K562 (cell line): ENCODE results near the gene ORAI3. TPM values are rescaled to one million over a fixed set of nuclear protein-coding genes. Genes with fewer than 3 reads are reported as not detected.

Experiments used
- ATAC-seq: fragments of 200-7000 bp; cut with Tn5 transposase; 3 replicates; pipeline ENCODE4 v1.9.1; 2020; ENCODE audit warnings: moderate library complexity
- BruUV-seq: library from RNA; stranded (reverse); fragments of 400-500 nt; replicated peaks from 2 replicates; lab custom pipeline; 2021; lab: Mats Ljungman, UMichigan
- CTCF ChIA-PET: fragments of 300-600 bp; formaldehyde crosslinking; extraction: SDS; loops from one replicate; lab custom pipeline; 2021; ENCODE audit warnings: low intra/inter-chr PET ratio; lab: Yijun Ruan, JAX
- POLR2A ChIA-PET: fragments of 300-600, 350-650 bp; sonication (Branson Sonifier 250); formaldehyde crosslinking; extraction: SDS; loops from one replicate; lab custom pipeline; 2021; ENCODE audit warnings: antibody characterized with exemption, inconsistent platforms; lab: Yijun Ruan, JAX
- DNase-seq, 4 experiments: peaks; one replicate each; pipeline versions ENCODE4 v3.0.0 to v3.0.0-alpha.2; 2011 to 2018; ENCODE audit warnings: low spot score in 3 of 4, mixed read lengths in 3 of 4; ENCODE audit errors: extremely low read depth in 1 of 4
- FAIRE-seq: peaks from 2 replicates; lab custom pipeline; 2011; peaks lifted over from hg19 to GRCh38; lab: Jason Lieb, UNC
- H2AFZ ChIP-seq: 2 replicates; pipeline ENCODE4 v1.6.0; 2011; ENCODE audit warnings: low read depth, low read length, control low read depth, inconsistent platforms
- H3K27ac ChIP-seq: fragments of 200-600 bp; 3 replicates; pipeline ENCODE4 v1.8.0; 2011; ENCODE audit warnings: low read depth, mild to moderate bottlenecking, control low read depth, inconsistent platforms, low read length, moderate library complexity, mixed read lengths; ENCODE audit errors: extremely low read depth
- H3K27me3 ChIP-seq, 2 experiments: fragments of 300-600 bp in 1 of 2; 2 replicates in 1 of 2; 3 replicates in 1 of 2; pipeline versions ENCODE4 v1.6.0 to v1.8.0; 2011; ENCODE audit warnings: inconsistent platforms in 2 of 2, low read length in 2 of 2, mild to moderate bottlenecking in 1 of 2, mixed read lengths in 1 of 2, moderate library complexity in 1 of 2; ENCODE audit not compliant: control insufficient read depth in 2 of 2, insufficient read depth in 2 of 2
- H3K36me3 ChIP-seq: fragments of 300-600 bp; 3 replicates; pipeline ENCODE4 v1.8.0; 2011; ENCODE audit warnings: mild to moderate bottlenecking, low read length, inconsistent platforms; ENCODE audit not compliant: control insufficient read depth, insufficient read depth
- H3K4me1 ChIP-seq, 2 experiments: fragments of 200-600 bp in 1 of 2; replicated peaks in 1 of 2; 2 replicates in 1 of 2; 3 replicates in 1 of 2; pipeline versions ENCODE4 v1.5.1 to v1.8.0; 2011; ENCODE audit warnings: inconsistent platforms in 2 of 2, low read length in 2 of 2, mild to moderate bottlenecking in 1 of 2, mixed read lengths in 1 of 2, moderate library complexity in 1 of 2; ENCODE audit not compliant: control insufficient read depth in 2 of 2, insufficient read depth in 2 of 2
- H3K4me2 ChIP-seq: 2 replicates; pipeline ENCODE4 v1.6.1; 2011; ENCODE audit warnings: low read length, control low read depth, inconsistent platforms, mixed read lengths; ENCODE audit not compliant: insufficient read depth
- H3K4me3 ChIP-seq: fragments of 200-600 bp; sonication (generic), shearing (Covaris generic); 2 replicates; pipeline ENCODE4 v1.5.1; 2016; ENCODE audit warnings: control low read depth, inconsistent platforms
- H3K79me2 ChIP-seq: fragments of 200-600 bp; 3 replicates; pipeline ENCODE4 v1.8.0; 2011; ENCODE audit warnings: low read length, inconsistent platforms; ENCODE audit not compliant: control insufficient read depth, insufficient read depth
- H3K9ac ChIP-seq, 2 experiments: 2 replicates each; pipeline versions ENCODE4 v1.6.0 to v1.6.1; 2011; ENCODE audit warnings: low read depth in 2 of 2, low read length in 2 of 2, control low read depth in 1 of 2, inconsistent platforms in 1 of 2, mild to moderate bottlenecking in 1 of 2, mixed read lengths in 1 of 2; ENCODE audit not compliant: insufficient read depth in 1 of 2
- H3K9me1 ChIP-seq: one replicate; pipeline ENCODE4 v1.6.0; 2011; ENCODE audit warnings: inconsistent platforms, mild to moderate bottlenecking, low read length, moderate library complexity; ENCODE audit not compliant: control insufficient read depth, insufficient read depth
- H3K9me3 ChIP-seq: replicated peaks from 2 replicates; pipeline ENCODE4 v1.5.1; 2011; ENCODE audit warnings: low read depth, low read length, inconsistent platforms; ENCODE audit not compliant: control insufficient read depth, insufficient read depth
- H4K20me1 ChIP-seq: replicated peaks from 2 replicates; pipeline ENCODE4 v1.6.1; 2011; ENCODE audit warnings: low read length, inconsistent platforms, mixed read lengths; ENCODE audit not compliant: control insufficient read depth, insufficient read depth
- ARID1B ChIP-seq: fragments of 450-650 bp; IDR thresholded peaks from 2 replicates; pipeline ENCODE4 v1.6.1; 2016; ENCODE audit warnings: antibody characterized with exemption, mild to moderate bottlenecking, inconsistent platforms
- ARID2 ChIP-seq: fragments of 450-650 bp; IDR thresholded peaks from 2 replicates; pipeline ENCODE4 v1.6.1; 2017; ENCODE audit warnings: antibody characterized with exemption, mild to moderate bottlenecking
- BRD4 ChIP-seq: fragments of 200-600 bp; sonication (generic); IDR thresholded peaks from 2 replicates; pipeline ENCODE4 v1.6.1; 2017; ENCODE audit warnings: inconsistent platforms
- CBFA2T3 ChIP-seq: fragments of 450-650 bp; IDR thresholded peaks from 2 replicates; pipeline ENCODE4 v1.6.1; 2017
- CEBPB ChIP-seq: fragments of 450-650 bp; IDR thresholded peaks from 2 replicates; pipeline ENCODE4 v1.6.1; 2016; ENCODE audit warnings: missing genetic modification characterization, missing compliant biosample characterization
- EGR1 ChIP-seq: fragments of 450-650 bp; conservative IDR thresholded peaks from 2 replicates; pipeline ENCODE4 v1.6.1; 2017; ENCODE audit warnings: mild to moderate bottlenecking
- GATAD2A ChIP-seq: fragments of 450-650 bp; IDR thresholded peaks from 2 replicates; pipeline ENCODE4 v1.6.1; 2017
- HMGN3 ChIP-seq: IDR thresholded peaks from 2 replicates; pipeline ENCODE4 v1.6.1; 2011; ENCODE audit warnings: borderline replicate concordance, low read depth, mild to moderate bottlenecking, mixed read lengths, low read length; ENCODE audit not compliant: insufficient read length; ENCODE audit errors: extremely low read depth
- PTBP1 ChIP-seq: fragments of 200-400 bp; formaldehyde crosslinking; IDR thresholded peaks from 2 replicates; pipeline ENCODE4 v1.6.1; 2017; ENCODE audit warnings: low read depth, low read length
- TCF3 ChIP-seq: sonication (generic); formaldehyde crosslinking; IDR thresholded peaks from 2 replicates; pipeline ENCODE4 v1.4.0; 2020; ENCODE audit warnings: mild to moderate bottlenecking, missing genetic modification reagents
- TRIM24 ChIP-seq, 2 experiments: fragments of 450-650 bp; IDR thresholded peaks; 2 replicates each; pipeline ENCODE4 v1.6.1; 2016
- ZNF586 ChIP-seq: fragments of 450-650 bp; formaldehyde crosslinking; conservative IDR thresholded peaks from 2 replicates; pipeline ENCODE4 v1.4.0; 2020; ENCODE audit warnings: mild to moderate bottlenecking, moderate library complexity
- WGBS: fragments of 100-300 bp; shearing (Covaris generic); methylation state at CpG from one replicate; pipeline ENCODE4 v1.1.6; 2016; ENCODE audit warnings: low coverage, mixed read lengths; ENCODE audit not compliant: insufficient coverage; ENCODE audit errors: missing lambda C conversion rate; 5-methylcytosine and 5-hydroxymethylcytosine counted together
- in situ Hi-C: fragments of 300-500 bp; cut with MboI; formaldehyde crosslinking; loops from 4 replicates; pipeline ENCODE4 v1.15.0; 2018; ENCODE audit warnings: inconsistent platforms, mixed read lengths
- intact Hi-C: fragments of 100-400 bp; cut with micrococcal nuclease; formaldehyde crosslinking; loops from 2 replicates; pipeline ENCODE4 v1.14.2; 2022
- polyA plus RNA-seq, 8 experiments: library from polyadenylated mRNA; depleted of rRNA in 4 of 8; stranded (reverse) in 5 of 8; unstranded in 3 of 8; fragments of >200 nt; fragmentation: Nextera tagmentation in 2 of 8; fragmentation: Illumina TruSeq in 1 of 8; extraction: Ambion mirVana in 2 of 8; extraction: Trizol in 1 of 8; gene quantifications; 2 replicates each; pipeline versions ENCODE4 v1.2.1 to v1.2.3, GENCODE V29; 2011 to 2014; ENCODE audit warnings: inconsistent platforms in 1 of 8, missing spikeins in 1 of 8
- total RNA-seq, 7 experiments: library from RNA; depleted of rRNA in 6 of 7; stranded (reverse); fragments of >200 nt in 6 of 7; fragmentation: Illumina TruSeq in 2 of 7; extraction: Trizol in 2 of 7; gene quantifications; 2 replicates each; pipeline versions ENCODE4 v1.2.1 to v1.2.3, GENCODE V29; 2011 to 2021; ENCODE audit warnings: low replicate concordance in 1 of 7
- TF ChIP-seq, protein P1 (sequence below): fragments of 200-800 bp; sonication (Bioruptor generic); IDR thresholded peaks from 2 replicates; pipeline ENCODE4 v1.6.1; 2017; ENCODE audit warnings: missing genetic modification characterization, missing compliant biosample characterization

Gene ORAI3
- total and polyA plus RNA-seq, 9 of the 15 experiments (the other 6 are each of a cell fraction or from before 2014, with no cell fraction given), result 4.9 to 23.3 (median 14.1) TPM

GRCh38 chr16:31000671-31001382 is 52.0 kb downstream of the ORAI3 start:
- no peak for TF ChIP-seq BRD4
- TF ChIP-seq CEBPB (tag), result peak; percentile 54; the same call in 1 of the 2 replicates
- POLR2A ChIA-PET, result interaction anchor here (1.0 to 1.1 kb wide), 2 partner anchors 179 to 180 kb away, joined by 5 read pairs; partner anchors contain the start of gene FUS
- H3K79me2 ChIP-seq, result peaks cover 3% of the 10 kb centered on the region; the same call in 2 of the 3 replicates
- peaks cover 39 to 46% of the 10 kb centered on the region in 2 experiments for H3K4me1 ChIP-seq
- FAIRE-seq (no peak), ATAC-seq (no peak), DNase-seq (no peak)
- CTCF ChIA-PET, result interaction anchor here (0.7 kb wide), 1 partner anchor 459 kb away, joined by 3 read pairs; no protein-coding TSS in a partner anchor
- WGBS, result 75% methylated on average over 19 of the region's 19 CpGs
- H3K4me2 ChIP-seq, result no peak overlapping the region
- peak overlapping the region; percentile 28; the same call in 1 of the 2 replicates for H2AFZ ChIP-seq
- BruUV-seq, result no TSS peak
- no peaks in the 10 kb centered on the region for H3K9me1 ChIP-seq
- H3K4me3 ChIP-seq, result no peak overlapping the region
- intact Hi-C loops (no loop called here), in situ Hi-C loops (no loop called here)
- no peaks in the 10 kb centered on the region for H3K36me3 ChIP-seq
- H3K27ac ChIP-seq, result no peak overlapping the region
- H3K27me3 ChIP-seq, result no peaks in the 10 kb centered on the region
- H3K9ac ChIP-seq, result 0 out of 4 replicates have a peak overlapping the region, but pooled peaks of 1 of the 2 experiments have one; percentile 7
- H4K20me1 ChIP-seq, result no peaks in the 10 kb centered on the region
- no peaks in the 10 kb centered on the region for H3K9me3 ChIP-seq

- H3K79me2 ChIP-seq, result no peaks in the 10 kb centered on the region
- no peak overlapping the region for H3K27ac ChIP-seq
- ATAC-seq (no peak), FAIRE-seq (no peak), DNase-seq (peak in 1 of 4 experiments; percentile 44)
- no TSS peak for BruUV-seq
- H3K9me1 ChIP-seq, result no peaks in the 10 kb centered on the region
- H4K20me1 ChIP-seq, result no peaks in the 10 kb centered on the region
- H3K36me3 ChIP-seq, result no peaks in the 10 kb centered on the region
- H3K4me2 ChIP-seq, result no peak overlapping the region
- H3K9me3 ChIP-seq, result no peaks in the 10 kb centered on the region
- intact Hi-C loops (no loop called here), in situ Hi-C loops (no loop called here)
- no peak overlapping the region for H3K4me3 ChIP-seq
- WGBS, result 43% methylated on average over 8 of the region's 16 CpGs
- no peaks in the 10 kb centered on the region for H3K27me3 ChIP-seq
- CTCF ChIA-PET, result no interaction called here
- POLR2A ChIA-PET, result interaction anchor here (0.7 to 2.1 kb wide), 2 partner anchors 178 to 201 kb away, joined by 3 to 13 read pairs; partner anchors contain the start of genes FUS and PYCARD
- peak overlapping the region in 1 of 2 experiments; percentile 82; a peak in 1 of 4 replicates for H3K9ac ChIP-seq
- peak overlapping the region; percentile 20; the same call in 1 of the 2 replicates for H2AFZ ChIP-seq
- H3K4me1 ChIP-seq, result peaks cover 37 to 44% of the 10 kb centered on the region in 2 experiments
- TF ChIP-seq TCF3, result peak; percentile 12; the same call in 1 of the 2 replicates
- 0 out of 4 replicates have a peak, but pooled peaks of 1 of the 2 experiments have one; percentile 14 for TF ChIP-seq TRIM24 (IDR thresholded peaks at IDR 0.05)
- peak; percentile 53; the same call in 1 of the 2 replicates for TF ChIP-seq EGR1
- peak; percentile 31 for TF ChIP-seq HMGN3
- TF ChIP-seq ARID1B, result peak; percentile 20; the same call in 1 of the 2 replicates
- TF ChIP-seq GATAD2A, result no peak
- TF ChIP-seq, protein P1, sequence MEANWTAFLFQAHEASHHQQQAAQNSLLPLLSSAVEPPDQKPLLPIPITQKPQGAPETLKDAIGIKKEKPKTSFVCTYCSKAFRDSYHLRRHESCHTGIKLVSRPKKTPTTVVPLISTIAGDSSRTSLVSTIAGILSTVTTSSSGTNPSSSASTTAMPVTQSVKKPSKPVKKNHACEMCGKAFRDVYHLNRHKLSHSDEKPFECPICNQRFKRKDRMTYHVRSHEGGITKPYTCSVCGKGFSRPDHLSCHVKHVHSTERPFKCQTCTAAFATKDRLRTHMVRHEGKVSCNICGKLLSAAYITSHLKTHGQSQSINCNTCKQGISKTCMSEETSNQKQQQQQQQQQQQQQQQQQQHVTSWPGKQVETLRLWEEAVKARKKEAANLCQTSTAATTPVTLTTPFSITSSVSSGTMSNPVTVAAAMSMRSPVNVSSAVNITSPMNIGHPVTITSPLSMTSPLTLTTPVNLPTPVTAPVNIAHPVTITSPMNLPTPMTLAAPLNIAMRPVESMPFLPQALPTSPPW (CRISPR knock-in tag), result peak; percentile 75
- no peak for TF ChIP-seq PTBP1
- TF ChIP-seq ARID2, result no peak
- TF ChIP-seq ZNF586 (CRISPR knock-in tag), result no peak
- TF ChIP-seq CBFA2T3, result peak; percentile 39; the same call in 1 of the 2 replicates
Observed at GRCh38 chr16:31001507-31002249, 52.8 kb downstream of the ORAI3 start.
